Measurements from ENCODE around the gene NKIRAS2.

DNA sequence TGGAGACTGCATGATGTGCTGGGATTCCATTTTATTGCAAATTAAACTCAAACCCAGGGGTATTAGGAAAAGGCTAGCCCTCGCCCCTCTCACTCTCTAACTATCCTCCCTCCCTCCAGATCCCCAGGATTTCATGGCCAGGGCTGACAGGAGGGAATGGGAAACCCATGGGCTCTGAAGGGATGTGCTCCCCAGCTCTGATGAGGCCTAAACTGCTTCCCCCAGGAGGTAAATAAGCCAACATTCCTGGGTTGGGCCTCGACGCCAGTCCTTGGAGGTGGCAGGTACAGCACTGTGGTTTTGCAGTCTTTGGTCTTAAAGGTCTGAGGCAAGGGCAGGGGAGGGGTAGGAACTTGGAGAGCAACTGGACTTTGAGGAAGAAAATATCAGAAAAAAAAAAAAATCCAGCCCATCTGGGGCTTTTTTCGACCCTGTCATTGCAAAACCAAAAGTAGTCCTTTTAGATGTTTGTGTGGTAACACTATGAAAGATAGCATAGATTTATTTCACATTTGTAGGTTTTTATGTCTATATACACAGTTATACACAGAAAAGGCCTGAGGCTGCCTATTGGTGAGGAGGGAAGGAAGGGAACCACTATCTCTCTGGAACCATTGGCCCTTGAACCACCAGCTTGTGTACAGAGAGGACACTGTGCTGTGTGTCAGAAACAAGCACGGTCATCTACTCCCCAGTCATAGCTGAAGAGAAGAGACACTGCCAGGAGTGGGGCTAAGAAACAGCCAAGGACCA is 18.5 kb downstream of the NKIRAS2 start:
- TF ChIP-seq, protein P1, sequence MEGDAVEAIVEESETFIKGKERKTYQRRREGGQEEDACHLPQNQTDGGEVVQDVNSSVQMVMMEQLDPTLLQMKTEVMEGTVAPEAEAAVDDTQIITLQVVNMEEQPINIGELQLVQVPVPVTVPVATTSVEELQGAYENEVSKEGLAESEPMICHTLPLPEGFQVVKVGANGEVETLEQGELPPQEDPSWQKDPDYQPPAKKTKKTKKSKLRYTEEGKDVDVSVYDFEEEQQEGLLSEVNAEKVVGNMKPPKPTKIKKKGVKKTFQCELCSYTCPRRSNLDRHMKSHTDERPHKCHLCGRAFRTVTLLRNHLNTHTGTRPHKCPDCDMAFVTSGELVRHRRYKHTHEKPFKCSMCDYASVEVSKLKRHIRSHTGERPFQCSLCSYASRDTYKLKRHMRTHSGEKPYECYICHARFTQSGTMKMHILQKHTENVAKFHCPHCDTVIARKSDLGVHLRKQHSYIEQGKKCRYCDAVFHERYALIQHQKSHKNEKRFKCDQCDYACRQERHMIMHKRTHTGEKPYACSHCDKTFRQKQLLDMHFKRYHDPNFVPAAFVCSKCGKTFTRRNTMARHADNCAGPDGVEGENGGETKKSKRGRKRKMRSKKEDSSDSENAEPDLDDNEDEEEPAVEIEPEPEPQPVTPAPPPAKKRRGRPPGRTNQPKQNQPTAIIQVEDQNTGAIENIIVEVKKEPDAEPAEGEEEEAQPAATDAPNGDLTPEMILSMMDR (IDR thresholded peaks at IDR 0.05) = no peak
- no peak for TF ChIP-seq POLR2A (IDR thresholded peaks at IDR 0.05)
